GM18858 (cell line): ENCODE data around the gene MYO7B.

ENCODE experiments used
- ATAC-seq: cut with Tn5 transposase; IDR thresholded peaks from one replicate; pipeline ENCODE4 v1.9.1; 2021; ENCODE audit not compliant: unreplicated experiment

MYO7B gene

DNA sequence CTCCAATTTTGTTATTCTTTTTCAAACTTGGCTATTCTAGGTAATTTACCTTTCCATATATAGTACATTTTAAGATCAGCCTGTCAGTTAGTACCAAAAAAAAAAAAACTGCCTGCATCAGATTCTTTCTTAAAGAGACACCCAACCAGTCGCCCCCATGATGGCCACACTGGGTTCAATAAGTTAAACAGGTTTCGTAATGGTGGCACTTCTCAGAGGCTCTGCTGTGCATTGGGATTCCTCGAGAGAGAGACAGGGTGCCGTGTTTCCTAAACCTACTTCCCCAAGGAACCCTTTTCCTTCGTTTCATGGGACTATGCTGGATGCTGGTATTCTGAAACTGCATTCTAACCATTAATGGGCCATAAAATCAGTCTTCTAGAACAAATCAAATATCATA lies 37.4 kb downstream of the MYO7B start:
- no peak for ATAC-seq

DNA sequence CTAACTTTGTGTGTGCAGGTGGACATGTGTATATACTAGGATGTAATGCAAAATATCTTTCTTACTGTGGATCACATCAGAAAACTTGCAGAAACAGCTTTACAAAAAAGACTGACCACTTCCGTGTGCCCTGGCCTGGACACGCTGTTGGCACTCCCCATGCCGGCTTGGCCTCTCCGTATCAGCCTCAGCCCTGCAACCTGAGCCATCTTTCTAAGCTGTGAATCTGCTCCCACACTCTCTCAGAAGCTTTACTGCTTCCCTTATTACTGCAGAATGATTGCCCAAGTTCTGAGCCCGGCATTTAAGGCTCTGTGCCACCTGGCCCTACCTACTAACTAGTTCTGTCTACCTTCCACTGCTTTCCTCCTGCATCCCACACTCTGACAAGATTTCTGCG lies 37.8 kb downstream of the MYO7B start:
- no peak for ATAC-seq

DNA sequence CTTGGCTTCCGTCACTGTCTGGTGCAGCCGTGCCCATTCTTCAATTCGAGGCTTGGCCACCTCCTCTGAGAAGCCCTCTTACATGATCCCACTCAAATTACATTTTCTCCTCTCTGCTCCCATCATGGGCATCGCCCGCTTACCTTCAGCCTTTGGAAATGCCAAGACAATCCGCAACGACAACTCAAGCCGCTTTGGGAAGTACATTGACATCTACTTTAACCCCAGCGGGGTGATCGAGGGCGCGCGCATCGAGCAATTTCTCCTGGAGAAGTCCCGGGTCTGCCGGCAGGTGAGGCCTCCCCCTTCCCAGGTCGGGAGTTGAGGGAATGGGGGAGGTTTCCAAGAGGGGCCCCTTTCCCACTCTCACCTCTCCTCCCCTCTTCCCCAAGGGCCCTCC lies 38.3 kb downstream of the MYO7B start:
- ATAC-seq, result no peak

DNA sequence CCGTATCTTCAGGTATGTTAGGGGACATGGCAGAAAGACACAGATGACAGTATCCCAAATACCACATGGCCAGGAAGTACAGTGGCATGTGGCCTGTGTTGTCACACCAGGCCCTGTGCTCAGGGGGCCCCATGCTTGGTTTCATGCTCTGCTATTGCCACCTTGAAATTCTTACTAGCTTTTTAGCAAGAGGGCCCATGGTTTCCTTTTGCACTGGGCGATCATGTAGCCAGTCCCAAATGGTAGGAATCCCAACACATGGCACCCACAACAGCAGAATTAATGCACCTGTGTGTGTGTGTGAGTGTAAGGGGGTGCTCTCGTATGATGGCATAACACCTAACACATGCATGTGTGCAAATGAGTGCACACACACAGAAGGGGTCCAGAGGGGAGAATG lies 39.2 kb downstream of the MYO7B start:
- no peak for ATAC-seq

DNA sequence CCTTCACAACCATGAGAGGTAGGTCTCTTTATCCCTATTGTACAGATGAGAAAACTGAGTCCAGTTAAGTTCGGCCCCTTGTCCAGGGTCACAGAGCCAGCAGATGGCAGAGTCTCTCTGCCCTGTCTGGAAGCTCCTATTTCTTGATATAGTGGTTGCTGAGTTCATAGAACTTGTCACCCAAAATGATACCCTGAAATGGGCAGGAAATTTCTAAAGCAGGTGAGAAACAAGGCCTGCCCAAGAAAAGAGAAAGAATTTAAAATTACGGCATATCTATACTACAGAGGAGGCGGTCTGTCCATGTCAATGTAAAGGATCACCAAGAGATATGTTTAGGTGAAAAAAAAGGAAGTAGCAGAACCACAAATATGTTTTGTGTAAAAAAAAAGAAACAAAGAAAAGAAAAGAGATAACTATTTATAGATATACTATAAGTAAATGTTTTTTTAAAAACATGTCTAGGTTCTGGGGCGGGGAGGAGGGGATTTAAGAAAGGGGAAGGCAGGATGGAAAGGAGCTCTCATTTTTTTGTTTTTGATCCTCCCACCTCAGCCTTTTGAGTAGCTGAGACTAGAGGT lies 39.8 kb downstream of the MYO7B start:
- no peak for ATAC-seq

DNA sequence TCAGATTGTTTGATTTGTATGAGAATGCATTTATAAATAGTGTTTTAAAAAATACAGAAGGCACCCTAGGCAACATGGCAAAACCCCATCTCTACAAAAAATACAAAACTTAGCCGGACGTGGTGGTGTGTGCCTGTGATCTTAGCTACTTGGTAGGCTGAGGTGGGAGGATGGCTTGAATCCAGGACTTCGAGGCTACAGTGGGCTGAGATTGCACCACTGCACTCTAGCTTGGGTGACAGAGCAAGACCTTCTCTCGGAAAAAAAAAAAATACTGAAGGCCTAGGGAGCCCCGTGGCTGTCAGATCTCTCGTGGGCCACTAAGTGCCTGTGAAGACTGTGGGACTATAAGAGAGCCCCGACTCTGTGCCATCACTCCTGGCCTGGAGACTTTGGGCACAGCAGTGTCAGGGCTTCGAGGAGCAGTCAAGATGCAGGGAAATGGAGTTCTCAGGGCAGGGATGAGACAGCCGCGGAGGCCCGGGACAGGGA lies 40.5 kb downstream of the MYO7B start:
- ATAC-seq, result no peak

DNA sequence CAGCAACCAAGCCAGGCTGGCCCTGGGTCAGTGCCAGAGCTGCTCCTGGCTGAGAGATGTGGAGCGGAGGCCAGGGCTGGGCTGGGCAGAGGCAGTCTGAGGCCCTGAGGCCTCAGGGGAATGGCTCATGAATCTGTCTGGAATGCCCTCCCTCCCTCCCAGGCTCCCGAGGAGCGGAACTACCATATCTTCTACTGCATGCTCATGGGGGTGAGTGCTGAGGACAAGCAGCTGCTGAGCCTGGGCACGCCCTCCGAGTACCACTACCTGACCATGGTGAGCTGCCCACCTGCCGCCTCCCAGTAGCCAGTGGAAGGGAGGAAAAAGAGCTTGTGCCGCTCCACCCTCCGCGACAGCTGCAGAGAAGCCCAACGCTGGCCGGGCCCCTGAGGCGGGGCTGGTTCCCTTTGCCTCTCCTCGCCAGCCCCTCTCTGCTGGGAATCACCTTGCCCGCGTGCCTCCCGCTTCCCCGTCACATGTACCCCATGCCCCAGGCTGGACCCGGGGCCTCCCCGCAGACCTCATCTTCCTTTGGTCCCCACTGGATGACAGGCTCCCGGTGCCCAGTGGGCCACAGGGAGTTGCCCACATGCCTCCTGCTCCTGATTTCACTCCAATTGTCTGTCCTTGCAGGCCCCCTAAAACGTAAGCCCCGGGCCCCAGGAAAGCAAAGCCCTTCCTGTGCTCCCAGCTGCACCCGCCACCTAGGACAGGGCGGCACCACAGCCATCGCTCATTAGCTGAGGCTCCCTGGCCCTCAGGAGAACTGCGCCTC lies 41.1 kb downstream of the MYO7B start:
- ATAC-seq, result no peak

DNA sequence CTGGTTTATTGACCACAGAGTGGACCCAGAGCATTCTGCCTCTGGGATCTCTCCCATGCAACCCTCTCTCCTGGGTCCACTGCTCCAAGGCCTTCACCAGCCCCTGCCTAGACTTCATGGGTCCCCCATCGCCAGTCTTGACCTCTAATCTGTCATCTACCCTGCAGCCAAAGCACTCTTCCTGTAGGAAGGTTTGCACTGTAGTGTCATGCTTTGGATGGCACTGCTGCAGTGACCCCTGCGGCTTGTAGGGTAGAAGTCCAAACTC lies 41.7 kb downstream of the MYO7B start:
- ATAC-seq, result no peak

DNA sequence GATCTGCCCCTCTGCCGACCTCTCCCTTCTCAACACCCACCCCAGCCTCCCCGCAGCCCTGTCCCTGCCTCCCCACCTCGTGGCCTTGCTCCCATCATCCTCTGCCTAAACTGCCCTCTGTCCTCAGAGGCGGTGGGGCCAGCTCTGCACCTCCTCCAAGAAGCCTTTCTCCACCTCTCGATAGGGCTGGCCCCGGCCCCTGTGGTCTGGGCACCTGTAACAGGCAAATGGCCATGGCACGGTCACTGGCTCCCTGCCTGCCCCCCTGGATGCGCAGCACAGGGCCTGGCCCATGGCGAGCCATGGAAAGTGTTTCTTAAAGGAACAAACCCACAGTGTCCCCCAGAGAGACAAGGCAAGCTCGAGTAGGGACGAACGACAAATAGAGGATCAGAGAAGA lies 42.0 kb downstream of the MYO7B start:
- no peak for ATAC-seq

DNA sequence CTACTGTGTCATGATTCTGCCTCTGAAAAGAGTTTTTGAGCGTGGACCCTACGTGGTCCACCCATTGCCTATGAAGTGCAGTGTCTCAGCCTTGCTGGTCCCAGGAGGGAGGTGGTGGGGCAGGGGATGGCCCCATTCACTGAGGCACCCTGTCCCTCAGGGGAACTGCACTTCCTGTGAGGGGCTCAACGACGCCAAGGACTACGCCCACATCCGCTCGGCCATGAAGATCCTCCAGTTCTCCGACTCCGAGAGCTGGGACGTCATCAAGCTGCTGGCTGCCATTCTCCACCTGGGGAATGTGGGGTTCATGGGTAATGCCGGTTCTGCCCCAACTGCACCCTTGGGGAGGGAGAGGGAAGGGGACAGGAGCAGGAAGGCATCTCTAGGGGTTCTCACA lies 42.5 kb downstream of the MYO7B start:
- ATAC-seq, result no peak

DNA sequence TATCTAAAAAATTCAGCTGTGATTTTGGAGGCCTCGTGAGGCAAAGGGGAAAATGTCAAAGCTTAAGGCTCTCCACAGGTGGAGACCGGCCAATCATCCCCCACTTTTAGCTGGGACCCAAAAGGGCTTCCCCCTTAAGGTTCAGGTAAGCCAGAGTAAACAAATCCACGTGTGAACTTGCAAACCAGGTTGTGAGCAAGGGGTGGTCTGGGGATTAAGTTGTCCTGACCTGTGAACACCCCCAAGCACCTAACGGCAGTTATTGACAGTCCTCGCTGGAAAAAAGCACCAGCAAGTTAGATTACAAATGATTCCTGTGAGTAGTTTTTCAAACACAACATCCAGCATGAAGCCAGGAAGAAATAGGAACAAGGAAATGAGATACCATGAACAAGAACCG lies 42.9 kb downstream of the MYO7B start:
- ATAC-seq, result no peak

DNA sequence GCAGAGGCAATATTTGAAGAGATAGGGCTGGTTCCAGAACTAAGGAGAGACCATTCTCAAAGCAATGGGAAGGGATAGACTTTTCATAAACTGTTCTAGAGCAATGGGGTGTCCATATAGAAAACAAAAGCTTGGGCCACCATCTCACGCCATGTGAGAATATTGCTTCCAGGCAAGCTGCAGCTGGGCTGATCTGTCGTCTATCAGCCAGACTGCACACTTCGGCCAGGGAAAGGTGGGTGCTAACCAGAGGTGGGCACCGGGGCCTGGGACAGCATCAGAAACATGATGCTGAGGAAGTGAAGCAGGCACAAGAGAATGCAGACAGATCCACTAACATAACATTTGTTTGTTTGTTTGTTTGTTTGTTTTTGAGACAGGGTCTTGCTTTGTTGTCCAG lies 43.7 kb downstream of the MYO7B start:
- ATAC-seq, result no peak

DNA sequence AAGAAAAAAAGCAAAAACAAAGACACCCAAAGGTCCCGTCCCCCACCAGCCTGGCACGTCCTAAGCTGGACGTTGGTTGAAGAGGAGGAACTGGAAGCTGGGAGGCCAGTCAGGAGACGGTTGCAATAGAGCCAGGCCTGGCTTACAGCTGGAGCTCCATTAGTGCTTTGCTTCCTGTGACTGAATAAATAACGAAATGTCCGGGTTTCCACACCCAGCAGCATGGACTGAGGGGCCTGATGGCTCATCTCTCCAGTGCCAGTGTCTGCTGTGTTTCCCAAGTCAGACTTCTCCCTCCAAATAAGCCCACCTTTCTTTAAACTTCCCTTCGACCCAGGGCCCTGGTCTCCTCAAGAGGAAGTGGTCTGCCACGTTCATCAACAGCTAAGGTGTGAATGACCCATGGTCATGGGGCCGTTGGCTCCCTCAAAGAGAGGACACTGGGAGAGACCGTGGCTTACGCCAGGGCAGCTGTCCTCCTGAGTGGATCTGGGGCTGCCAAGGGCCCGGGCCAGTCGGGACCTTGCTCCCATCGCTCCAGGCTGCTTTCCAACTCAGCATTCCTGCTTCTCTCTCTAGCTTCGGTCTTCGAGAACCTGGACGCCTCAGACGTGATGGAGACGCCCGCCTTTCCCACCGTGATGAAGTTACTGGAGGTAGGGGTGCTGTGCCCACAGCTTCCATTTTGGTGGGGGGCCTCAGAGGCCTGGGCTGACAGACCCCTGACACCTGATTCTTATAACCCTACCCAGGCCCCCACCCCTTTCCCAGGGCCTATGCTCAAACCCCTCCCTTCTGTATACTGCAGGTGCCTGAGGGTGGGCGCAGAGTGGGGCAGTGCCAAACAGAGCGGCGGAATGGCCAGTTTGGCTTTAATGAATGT lies 44.9 kb downstream of the MYO7B start:
- no peak for ATAC-seq

DNA sequence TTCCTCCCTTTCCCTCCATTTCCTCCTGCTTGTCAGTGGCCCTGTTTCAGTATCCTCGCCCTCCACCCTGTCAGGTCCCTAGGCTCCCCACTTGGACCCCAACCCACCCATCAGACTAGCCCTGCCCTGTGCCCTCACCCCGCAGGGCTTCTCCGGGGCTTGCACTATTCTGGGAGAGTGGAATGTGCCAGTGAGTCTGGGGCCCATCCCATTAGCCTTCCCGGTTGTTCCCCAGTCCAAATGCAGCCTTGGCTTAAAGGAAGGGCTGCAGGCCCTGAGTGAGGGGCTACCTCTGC lies 45.5 kb downstream of the MYO7B start:
- no peak for ATAC-seq

DNA sequence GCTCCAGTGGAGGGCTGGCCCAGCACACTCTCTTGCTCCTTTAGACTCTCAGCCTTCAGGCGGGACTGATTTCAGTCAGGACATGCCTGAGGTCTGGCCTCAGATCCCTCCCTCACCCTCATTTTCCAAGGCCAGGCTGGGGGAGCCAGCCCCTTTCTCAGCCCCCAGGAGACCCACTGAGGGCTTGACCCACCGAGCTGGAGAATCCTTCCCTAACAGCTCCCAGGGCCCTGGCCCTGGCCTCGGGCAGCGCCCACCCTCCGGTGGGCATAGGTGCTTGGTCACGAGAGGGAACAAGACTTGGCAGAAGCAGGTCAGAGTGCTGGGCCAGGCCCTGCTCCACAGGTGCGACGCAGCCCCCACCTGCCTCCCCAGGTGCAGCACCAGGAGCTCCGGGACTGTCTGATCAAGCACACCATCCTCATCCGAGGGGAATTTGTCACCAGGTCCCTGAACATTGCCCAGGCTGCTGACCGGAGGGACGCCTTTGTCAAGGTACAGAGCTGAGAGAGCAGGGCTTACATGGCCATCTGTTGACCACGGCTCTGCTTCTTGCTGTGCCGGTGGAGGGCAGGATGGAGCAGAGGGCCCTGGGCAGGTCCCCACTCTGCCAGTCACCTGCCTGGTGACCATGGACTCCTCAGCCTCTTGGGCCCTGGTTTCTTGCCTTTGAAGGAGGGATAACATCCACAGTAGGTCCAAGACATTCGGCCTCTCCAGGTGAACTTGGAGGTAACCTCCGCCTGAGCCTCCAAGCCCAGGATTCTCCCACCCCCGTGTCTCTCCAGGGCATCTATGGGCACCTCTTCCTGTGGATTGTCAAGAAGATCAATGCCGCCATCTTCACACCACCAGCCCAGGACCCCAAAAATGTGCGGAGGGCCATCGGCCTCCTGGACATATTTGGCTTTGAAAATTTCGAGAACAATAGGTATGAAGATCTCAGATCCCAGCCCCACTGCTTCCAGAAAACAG lies 46.3 kb downstream of the MYO7B start:
- no peak for ATAC-seq

DNA sequence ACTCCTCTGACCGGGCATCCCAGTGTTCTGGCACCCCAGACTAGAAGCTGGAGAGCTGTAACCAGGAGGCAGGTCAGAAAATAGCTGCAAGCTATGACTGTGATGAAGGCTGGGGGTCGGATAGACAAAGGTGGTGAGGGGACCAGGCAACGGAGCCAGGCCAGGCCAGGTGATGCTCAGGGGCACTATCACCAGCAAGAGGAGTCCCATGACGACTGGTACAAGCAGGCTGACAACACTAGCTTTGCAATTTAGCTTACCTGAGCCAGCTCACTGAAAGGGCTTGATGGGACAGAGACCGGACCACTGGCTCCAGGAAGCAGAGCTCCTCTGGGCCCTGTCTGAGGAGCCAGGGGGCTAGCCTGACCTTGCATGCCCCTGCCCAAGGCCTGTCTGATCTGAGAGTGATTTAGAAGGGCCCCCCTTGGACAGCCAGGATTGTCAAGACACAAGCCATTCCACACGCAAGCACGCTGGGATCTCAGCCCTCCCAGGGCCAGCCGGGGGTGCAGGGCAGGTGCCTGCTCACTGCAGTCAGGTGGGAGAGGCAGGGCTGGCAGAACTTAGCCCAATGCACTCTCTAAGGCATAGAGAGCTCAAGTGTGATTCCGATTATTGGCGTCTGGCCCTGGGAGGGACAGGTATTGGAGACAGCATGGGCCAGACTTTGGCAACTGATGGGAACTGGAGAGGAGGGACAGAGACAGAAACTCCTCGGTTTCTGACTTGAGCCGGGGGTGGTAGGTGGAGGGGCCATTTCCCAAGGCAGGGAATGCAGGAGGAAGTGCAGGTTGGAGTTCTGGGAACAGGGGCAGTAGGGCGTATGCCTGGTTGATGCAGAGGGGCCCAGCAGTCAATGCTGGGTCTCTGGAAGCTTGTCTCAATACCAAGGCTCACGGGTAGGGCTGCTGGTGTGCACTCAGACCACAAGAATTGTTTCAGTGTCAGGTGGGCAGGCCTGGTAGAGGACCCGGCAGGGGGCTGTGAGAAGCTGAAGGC lies 47.7 kb downstream of the MYO7B start:
- no peak for ATAC-seq

DNA sequence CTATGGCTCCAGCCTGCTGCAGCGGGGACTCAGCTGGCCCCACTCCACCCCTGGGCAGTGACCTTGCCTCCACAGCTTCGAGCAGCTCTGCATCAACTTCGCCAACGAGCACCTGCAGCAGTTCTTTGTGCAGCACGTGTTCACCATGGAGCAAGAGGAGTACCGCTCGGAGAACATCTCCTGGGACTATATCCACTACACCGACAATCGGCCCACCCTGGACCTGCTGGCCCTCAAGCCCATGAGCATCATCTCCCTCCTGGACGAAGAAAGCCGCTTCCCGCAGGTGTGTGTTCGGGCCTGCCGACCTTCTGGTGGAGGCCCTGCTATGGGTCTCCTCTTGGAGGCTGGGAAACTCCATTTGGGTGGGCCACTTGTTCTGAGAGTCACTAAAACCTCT lies 48.6 kb downstream of the MYO7B start:
- ATAC-seq, result no peak

DNA sequence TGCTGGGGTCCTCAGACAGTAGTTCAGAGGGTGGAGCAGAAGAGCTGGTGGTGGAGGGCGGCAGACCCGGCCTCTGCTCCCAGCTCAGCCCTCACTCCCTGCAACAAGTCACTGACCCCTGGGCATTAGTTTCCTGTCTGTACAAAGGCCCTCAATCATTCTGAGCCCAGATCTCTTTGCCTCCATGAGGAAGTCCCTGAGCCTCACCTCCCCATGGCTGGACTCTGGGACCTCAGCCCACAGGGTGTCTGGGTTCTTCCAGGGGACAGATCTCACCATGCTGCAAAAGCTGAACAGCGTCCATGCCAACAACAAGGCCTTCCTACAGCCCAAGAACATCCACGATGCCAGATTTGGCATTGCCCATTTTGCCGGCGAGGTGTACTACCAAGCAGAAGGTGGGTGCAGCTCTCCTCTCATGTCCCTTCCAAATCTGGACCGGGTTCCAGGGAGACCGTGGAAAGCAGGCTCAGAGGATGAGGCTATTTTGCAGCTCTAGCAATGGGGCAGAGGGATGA lies 49.1 kb downstream of the MYO7B start:
- ATAC-seq, result no peak

DNA sequence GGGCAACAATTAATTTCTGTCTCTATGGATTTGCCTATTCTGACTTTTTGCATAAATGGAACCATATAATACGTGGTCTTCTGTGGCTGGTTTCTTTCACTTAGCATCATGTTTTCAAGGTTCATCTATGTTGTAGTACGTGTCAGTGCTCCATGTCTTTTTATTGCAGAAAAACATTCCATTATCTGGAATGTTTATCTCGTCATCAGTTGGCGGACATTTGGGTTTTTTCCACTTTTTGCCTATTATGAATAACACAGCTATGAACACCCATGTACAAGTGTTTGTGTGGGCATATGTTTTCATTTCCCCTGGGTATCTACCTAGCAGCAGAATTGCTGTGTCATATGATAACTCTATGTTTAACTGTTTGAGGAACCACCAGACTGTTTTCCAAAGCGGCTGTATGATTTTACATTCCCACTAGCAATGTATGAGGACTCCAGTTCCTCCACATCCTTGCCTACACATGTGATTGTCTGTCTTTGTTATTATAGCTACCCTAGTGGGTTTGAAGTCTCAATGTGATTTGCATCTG lies 49.9 kb downstream of the MYO7B start:
- ATAC-seq, result no peak
